NCI-H1105 (cell line): ENCODE results near the gene DYNC2LI1.

Experiments
- DNase-seq: peaks from one replicate; lab custom pipeline; 2025; lab: John Stamatoyannopoulos, UW

DYNC2LI1 gene

DNA sequence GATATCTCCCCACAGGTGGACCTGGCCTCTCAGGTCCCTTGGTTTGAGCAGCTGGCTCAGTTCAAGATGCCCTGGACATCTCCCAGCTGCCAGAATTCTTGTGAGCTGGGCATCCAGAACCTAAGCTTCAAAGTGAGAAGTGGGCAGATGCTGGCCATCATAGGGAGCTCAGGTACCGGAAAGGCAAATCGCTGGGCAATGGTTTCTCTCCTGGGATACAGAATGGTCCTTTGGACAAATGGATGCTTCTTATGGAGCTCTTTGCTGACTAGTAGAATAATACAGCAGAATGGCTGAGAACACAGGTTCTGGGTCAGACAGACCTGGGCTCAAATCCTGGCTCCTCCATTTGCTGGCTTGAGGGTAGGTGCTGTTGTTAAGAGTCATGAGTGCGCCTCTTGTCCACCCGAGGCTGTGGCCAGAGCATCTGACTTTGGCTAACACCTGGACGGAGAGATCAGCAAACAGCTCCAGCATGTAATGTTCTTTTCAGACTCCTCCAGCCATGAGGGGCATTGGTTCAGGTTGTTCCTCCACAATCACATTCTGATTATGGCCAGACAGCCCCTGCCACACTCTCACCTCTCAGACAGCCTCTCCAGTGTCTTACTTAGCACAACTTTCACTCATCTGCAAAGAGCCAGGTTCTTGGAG lies 72.4 kb downstream of the DYNC2LI1 start:
- DNase-seq, result no peak

GRCh38 chr2:43848214-43848613 lies 74.4 kb downstream of the DYNC2LI1 start:
- no peak for DNase-seq

GRCh38 chr2:43851011-43851980 lies 77.5 kb downstream of the DYNC2LI1 start:
- no peak for DNase-seq

DNA sequence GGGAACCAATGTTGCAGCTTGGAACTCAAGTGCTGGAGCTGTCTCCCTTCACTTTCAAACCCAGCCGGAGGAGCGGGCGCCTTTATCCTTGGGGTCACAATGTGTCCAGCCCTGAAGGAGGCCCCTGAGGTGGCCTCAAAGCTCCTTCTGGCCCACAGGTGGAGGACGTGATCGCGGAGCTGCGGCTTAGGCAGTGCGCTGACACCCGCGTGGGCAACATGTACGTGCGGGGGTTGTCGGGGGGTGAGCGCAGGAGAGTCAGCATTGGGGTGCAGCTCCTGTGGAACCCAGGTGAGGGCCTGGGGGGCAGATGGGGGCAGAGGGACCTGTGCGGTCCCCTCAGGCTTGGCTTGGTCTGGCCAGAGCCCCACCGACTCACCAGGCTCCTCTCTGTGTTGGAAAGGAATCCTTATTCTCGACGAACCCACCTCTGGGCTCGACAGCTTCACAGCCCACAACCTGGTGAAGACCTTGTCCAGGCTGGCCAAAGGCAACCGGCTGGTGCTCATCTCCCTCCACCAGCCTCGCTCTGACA lies 78.4 kb downstream of the DYNC2LI1 start:
- DNase-seq, result no peak

DNA sequence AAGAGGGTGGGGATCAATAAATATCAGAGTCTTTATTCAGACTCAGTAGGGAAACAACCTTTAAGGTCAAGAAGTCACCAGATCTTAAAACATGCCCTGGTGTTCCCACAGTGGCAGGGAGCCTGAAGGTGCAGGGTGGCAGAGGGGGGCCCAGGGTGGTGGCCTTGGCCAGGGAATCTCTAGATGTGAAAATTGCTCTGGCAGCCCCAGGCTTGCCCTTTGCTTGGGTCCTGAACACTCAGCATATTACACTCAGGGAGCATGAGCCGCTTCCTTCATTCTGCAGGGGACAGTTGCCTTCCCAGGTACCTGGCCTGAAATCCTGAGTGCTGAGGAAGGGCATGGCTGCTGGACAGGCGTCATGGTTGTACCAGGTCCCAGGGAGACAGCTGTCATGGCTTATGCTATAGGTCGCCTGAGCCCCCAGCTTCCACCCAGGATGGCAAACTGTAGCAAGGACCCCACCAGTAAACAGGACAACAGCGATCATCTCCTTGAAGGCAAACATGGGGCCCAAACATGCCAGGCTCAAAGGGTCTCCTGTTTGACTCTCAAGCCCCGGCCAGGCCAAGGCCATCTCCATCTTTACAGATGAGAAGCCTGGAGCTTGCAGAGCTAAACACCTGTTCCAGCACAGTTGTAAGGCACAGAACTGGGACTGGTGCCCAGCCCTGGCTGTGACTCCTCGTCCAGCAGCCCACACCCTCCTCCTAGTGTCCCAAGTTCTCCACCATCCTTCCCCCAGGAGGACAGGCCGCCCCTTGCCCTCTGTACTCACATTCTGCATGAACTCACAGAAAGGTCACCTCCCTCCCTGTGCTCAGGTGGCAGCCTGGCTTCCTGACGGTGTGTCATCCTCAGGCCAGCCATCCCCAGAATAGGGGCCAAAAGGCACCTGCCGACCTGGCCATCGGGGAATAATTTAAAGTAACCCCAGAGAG lies 79.6 kb downstream of the DYNC2LI1 start:
- DNase-seq, result no peak

GRCh38 chr2:43854671-43855070 lies 80.8 kb downstream of the DYNC2LI1 start:
- DNase-seq, result no peak

- no peak for DNase-seq
Measured at GRCh38 chr2:43855292-43855691, 81.5 kb downstream of the DYNC2LI1 start.
